Endothelial cell of hepatic sinusoid (primary cell): ENCODE data around the gene LMX1A.

Source experiments
- in situ Hi-C: cut with HindIII; loops from 2 replicates; pipeline ENCODE4 v1.10.0; 2017; ENCODE audit warnings: low sequenced_read_pairs

Gene LMX1A

DNA sequence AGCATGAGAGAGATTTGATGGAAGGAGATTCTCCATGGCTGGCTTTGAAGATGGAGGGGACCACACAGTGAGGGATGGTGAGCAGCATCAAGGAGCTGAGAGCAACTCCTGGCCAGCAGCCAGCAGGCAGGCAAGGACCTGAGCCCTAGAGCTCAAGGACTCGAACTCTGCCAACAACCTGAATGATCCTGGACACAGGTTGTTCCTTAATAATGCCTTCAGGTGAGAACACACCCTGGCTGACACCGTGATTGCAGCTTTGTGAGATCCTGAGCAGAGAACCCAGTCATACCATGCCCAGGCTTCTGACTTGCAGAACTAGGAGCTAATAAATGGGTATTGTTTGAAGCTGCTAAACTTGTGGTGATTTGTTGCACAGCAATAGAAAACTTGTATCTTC lies 183.1 kb downstream of the LMX1A start:
- in situ Hi-C loops = no loop called here

DNA sequence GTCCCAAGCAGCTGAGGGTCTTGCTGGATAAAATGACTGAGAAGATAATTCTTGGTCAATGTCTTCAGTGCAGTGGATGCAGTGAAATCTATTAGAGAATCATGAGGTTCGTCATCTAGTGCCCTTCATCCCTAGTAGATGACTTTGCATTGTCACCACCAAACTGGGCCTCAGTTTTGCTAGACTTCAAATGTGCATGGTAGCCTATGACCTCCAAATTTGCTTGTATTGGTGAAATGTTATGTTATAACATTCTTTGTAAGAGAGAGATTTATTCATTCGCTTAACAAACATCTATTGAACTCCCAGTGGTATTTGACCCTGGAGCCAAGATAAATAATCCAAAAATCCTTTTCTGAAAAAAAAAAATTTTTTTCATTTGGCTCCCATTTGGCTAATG lies 183.8 kb downstream of the LMX1A start:
- in situ Hi-C loops = no loop called here

GRCh38 chr1:165169729-165170128 lies 186.8 kb downstream of the LMX1A start:
- in situ Hi-C loops = no loop called here

- in situ Hi-C loops = no loop called here
Observed at GRCh38 chr1:165169028-165169427, 187.5 kb downstream of the LMX1A start.

DNA sequence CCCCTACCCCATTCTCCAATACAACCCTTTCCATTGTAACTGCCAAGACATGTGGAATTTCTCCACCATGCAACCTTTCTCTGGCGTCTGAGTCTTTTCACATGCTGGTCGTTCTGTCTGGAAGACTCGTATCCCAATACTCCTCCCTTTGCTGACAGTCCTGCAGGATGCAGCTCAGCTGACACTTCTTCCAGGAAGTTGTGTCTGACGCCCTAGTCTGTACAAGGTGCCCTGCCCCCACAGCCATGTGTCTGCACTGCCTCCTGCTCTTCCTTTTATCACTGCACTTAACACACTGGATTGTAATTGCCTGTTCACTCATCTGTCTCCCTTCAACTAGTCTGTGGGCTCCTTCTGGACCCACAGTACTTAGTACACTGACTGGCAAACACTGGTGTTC lies 188.0 kb downstream of the LMX1A start:
- in situ Hi-C loops = no loop called here

GRCh38 chr1:165162671-165163241 lies 193.8 kb downstream of the LMX1A start:
- in situ Hi-C loops = no loop called here

DNA sequence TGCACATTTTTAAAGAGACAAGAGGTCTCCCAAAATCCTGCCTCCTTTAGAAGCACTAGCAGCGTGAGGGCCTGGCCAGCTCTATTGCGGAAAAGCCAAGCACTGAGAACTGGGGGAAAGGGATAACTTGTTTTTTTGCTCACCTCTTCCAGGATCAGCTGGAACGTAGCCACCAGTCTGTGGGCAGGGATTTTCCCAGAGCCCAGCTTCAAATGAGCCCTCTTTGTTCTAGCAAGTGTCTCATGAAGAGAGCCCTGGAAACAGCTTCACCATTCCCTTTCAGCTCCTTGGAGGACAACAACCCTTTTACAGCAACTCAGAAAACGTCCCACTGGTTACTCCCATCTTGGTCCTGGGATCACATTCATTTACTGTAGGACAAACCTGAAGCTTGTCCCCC lies 195.4 kb downstream of the LMX1A start:
- in situ Hi-C loops = no loop called here

DNA sequence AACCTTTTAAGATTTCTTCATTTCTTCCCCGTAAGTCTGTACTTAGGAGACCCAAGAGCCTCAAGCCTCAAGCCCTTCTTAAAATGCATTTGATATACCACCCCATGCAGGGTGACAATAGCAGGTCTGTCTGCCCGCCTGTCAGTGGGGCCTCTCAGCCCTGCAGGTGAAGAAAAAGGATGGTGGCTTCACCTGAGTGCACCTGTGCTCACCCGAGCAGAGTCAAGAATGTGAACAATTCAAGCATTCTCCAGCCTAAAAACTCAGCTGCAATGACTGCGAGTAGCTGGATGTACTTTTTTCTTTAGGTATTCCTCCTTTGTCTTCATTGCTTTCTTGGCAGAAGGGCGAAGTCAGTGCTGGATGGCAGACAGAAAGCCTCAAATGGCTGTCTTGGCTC lies 203.3 kb downstream of the LMX1A start:
- in situ Hi-C loops = no loop called here

DNA sequence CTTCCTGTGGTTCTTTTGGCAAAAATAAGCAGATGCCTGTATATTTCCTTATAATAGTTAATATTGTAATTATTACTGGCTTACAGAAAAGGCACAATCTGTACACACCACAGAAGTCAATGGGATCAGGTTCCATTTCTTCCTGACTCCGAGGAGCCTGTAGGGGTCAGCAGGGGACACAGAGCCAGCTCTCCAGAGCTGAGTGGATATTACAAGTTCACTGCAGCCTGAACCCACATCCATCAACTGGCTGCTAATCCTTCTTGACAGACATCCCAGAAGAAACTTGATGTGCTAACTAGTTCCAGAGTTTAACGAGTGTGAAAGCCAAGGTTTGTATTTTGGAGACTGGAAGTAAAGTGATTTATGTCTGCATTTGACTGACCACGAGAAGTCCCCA lies 203.8 kb downstream of the LMX1A start:
- in situ Hi-C loops = no loop called here

DNA sequence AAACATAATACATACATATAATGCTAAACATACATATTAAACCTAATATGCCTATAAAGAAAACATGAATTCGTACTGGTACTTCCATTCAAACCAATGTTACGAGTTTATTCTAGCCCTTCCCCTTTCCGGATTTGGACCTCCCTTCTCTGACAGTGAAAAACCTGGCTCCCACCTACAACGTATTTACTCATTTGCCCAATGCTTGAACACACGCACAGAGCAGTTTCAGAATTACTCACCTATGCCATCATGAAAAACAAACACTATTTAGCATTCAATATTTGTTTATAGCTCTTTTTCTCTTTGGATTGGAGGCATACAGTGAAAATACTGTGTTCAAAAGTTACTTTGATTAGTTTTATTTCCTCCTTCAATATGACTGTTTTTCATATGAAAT lies 204.4 kb downstream of the LMX1A start:
- in situ Hi-C loops = no loop called here
